Endodermal cell (in vitro differentiated cells): Measurements from ENCODE around the gene SNORC. TPM values are rescaled to one million over a fixed set of nuclear protein-coding genes. Genes with fewer than 3 reads are reported as not detected.

Experiments used
- DNase-seq: peaks from one replicate; pipeline ENCODE4 v3.0.0-alpha.2; 2017
- H3K27ac ChIP-seq: 2 replicates; pipeline ENCODE4 v1.5.1; 2013; ENCODE audit warnings: mild to moderate bottlenecking, low read depth, low read length, moderate library complexity
- H3K27me3 ChIP-seq: 2 replicates; pipeline ENCODE4 v1.6.1; 2013; ENCODE audit warnings: mild to moderate bottlenecking, low read length, moderate library complexity; ENCODE audit not compliant: insufficient read depth, control insufficient read depth, poor library complexity, severe bottlenecking
- H3K36me3 ChIP-seq: 2 replicates; pipeline ENCODE4 v1.7.0; 2013; ENCODE audit warnings: mild to moderate bottlenecking, low read length, moderate library complexity; ENCODE audit not compliant: control insufficient read depth, insufficient read depth
- H3K4me1 ChIP-seq: one replicate; pipeline ENCODE4 v1.7.0; 2013; ENCODE audit warnings: low read length; ENCODE audit not compliant: control insufficient read depth, insufficient read depth
- H3K4me3 ChIP-seq: 2 replicates; pipeline ENCODE4 v1.5.1; 2013; ENCODE audit warnings: mild to moderate bottlenecking, low read length, moderate library complexity
- H3K9ac ChIP-seq: 2 replicates; pipeline ENCODE4 v1.6.1; 2013; ENCODE audit warnings: mild to moderate bottlenecking, low read length, moderate library complexity; ENCODE audit not compliant: poor library complexity, severe bottlenecking; ENCODE audit errors: extremely low read depth
- H3K9me3 ChIP-seq: 2 replicates; pipeline ENCODE4 v1.6.1; 2013; ENCODE audit warnings: mild to moderate bottlenecking, low read length, moderate library complexity; ENCODE audit not compliant: control insufficient read depth
- H3K27ac Mint-ChIP-seq: 2 replicates; pipeline ENCODE4 v1.8.0; 2020; ENCODE audit warnings: mixed read lengths
- H3K27me3 Mint-ChIP-seq: 2 replicates; pipeline ENCODE4 v1.8.0; 2021; ENCODE audit warnings: mild to moderate bottlenecking, mixed read lengths; ENCODE audit not compliant: insufficient read depth
- H3K36me3 Mint-ChIP-seq: 2 replicates; pipeline ENCODE4 v1.8.0; 2020; ENCODE audit warnings: low read depth, mixed read lengths
- H3K4me1 Mint-ChIP-seq: 2 replicates; pipeline ENCODE4 v1.8.0; 2020; ENCODE audit warnings: mixed read lengths
- H3K4me3 Mint-ChIP-seq: 2 replicates; pipeline ENCODE4 v1.8.0; 2020; ENCODE audit warnings: mild to moderate bottlenecking, moderate library complexity, mixed read lengths
- H3K9me3 Mint-ChIP-seq: 2 replicates; pipeline ENCODE4 v1.8.0; 2020; ENCODE audit warnings: mild to moderate bottlenecking, mixed read lengths
- WGBS, 2 experiments: methylation state at CpG; one replicate each; pipeline versions ENCODE4 v1.1.5 to v1.1.7; 2013; ENCODE audit warnings: missing lambda C conversion rate in 2 of 2, mixed read lengths in 1 of 2; ENCODE audit not compliant: insufficient coverage in 1 of 2, insufficient read length in 1 of 2; 5-methylcytosine and 5-hydroxymethylcytosine counted together
- long read RNA-seq, 4 experiments: library from polyadenylated mRNA in 2 of 4; library from RNA in 1 of 4; library from capped mRNA in 1 of 4; stranded (forward) in 3 of 4; unstranded in 1 of 4; transcript quantifications; one replicate each; pipeline ENCODE4 v2.0.0, GENCODE V29; 2020 to 2021; ENCODE audit warnings: inconsistent platforms in 1 of 4
- polyA plus RNA-seq, 2 experiments: library from polyadenylated mRNA; stranded (reverse); fragments of 50-300 nt; gene quantifications; one replicate each; pipeline ENCODE4 v1.2.3, GENCODE V29; 2013
- total RNA-seq, 2 donors: library from RNA; stranded (reverse); fragmentation: NEBNext Ultra II Directional in 1 of 2; extraction: Animal tissue kit (Norgen Biotek cat#: 25700) in 1 of 2; gene quantifications; 2 replicates in 1 of 2; 3 replicates in 1 of 2; pipeline ENCODE4 v1.2.1, GENCODE V29; 2021
- TF ChIP-seq, protein P1 (sequence below): fragments of 200-600 bp; sonication (generic); conservative IDR thresholded peaks from 2 replicates; pipeline ENCODE4 v1.5.0; 2021; ENCODE audit warnings: antibody characterized with exemption, mild to moderate bottlenecking

The SNORC gene
- total RNA-seq, result 1 to 10 TPM; 3.6 to 5.0 TPM
- 1.00 TPM for polyA plus RNA-seq (2013, experiment 1 of 2)
- polyA plus RNA-seq (2013, experiment 2 of 2), result 0.66 TPM
- long read RNA-seq, experiment 1, partial matches to known transcripts, result 0 of 5 reads
- long read RNA-seq, experiment 1, other reads (novel, unspliced or antisense), result 5 of 5 reads
- long read RNA-seq, experiment 2, partial matches to known transcripts, result 0 of 9 reads
- long read RNA-seq, experiment 2, other reads (novel, unspliced or antisense), result 8 of 9 reads
- long read RNA-seq, experiment 3, result 0 reads
- long read RNA-seq, experiment 4, partial matches to known transcripts, result 0 of 1 reads
- long read RNA-seq, experiment 4, other reads (novel, unspliced or antisense), result 1 of 1 reads

GRCh38 chr2:232870018-232870765 lies at the start of gene SNORC:
TSS of gene SNORC (plus strand) at chr2:232870264. CDS start at chr2:232870342, 78 bp downstream.
- WGBS, 2 experiments, result 89 to 96% methylated on average over 15 to 17 of the region's 21 CpGs
- Histone ChIP-seq H3K36me3 (no peaks in the 10 kb centered on the region), H3K27me3 (no peaks in the 10 kb centered on the region), H3K4me3 (no peak within 1 kb of the TSS), H3K27ac (no peak within 1 kb of the TSS), H3K9ac (no peak within 1 kb of the TSS), H3K9me3 (no peaks in the 10 kb centered on the region), H3K4me1 (no peaks in the 10 kb centered on the region)
- H3K4me3 Mint-ChIP-seq, result no peak within 1 kb of the TSS
- TF ChIP-seq, protein P1, sequence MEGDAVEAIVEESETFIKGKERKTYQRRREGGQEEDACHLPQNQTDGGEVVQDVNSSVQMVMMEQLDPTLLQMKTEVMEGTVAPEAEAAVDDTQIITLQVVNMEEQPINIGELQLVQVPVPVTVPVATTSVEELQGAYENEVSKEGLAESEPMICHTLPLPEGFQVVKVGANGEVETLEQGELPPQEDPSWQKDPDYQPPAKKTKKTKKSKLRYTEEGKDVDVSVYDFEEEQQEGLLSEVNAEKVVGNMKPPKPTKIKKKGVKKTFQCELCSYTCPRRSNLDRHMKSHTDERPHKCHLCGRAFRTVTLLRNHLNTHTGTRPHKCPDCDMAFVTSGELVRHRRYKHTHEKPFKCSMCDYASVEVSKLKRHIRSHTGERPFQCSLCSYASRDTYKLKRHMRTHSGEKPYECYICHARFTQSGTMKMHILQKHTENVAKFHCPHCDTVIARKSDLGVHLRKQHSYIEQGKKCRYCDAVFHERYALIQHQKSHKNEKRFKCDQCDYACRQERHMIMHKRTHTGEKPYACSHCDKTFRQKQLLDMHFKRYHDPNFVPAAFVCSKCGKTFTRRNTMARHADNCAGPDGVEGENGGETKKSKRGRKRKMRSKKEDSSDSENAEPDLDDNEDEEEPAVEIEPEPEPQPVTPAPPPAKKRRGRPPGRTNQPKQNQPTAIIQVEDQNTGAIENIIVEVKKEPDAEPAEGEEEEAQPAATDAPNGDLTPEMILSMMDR, result no peak
- peaks cover 8% of the 10 kb centered on the region for H3K27me3 Mint-ChIP-seq
- peaks cover 9% of the 10 kb centered on the region for H3K4me1 Mint-ChIP-seq
- H3K36me3 Mint-ChIP-seq, result no peaks in the 10 kb centered on the region
- H3K27ac Mint-ChIP-seq, result peak within 1 kb of the TSS; percentile 80
- peak; percentile 30 for DNase-seq
- no peaks in the 10 kb centered on the region for H3K9me3 Mint-ChIP-seq

- WGBS, 2 experiments, result 86 to 94% methylated on average over 1 to 3 of the region's 3 CpGs
Measured at GRCh38 chr2:232829988-232830387, 40.1 kb upstream of the SNORC start.

GRCh38 chr2:232831496-232831895 lies 38.6 kb upstream of the SNORC start:
- peaks cover 45% of the 10 kb centered on the region for H3K36me3 Mint-ChIP-seq
- no peak overlapping the region for H3K27ac Mint-ChIP-seq
- H3K4me1 Mint-ChIP-seq, result peaks cover 27% of the 10 kb centered on the region
- no peaks in the 10 kb centered on the region for H3K27me3 Mint-ChIP-seq
- no peak overlapping the region for H3K9ac ChIP-seq
- H3K9me3 ChIP-seq, result no peaks in the 10 kb centered on the region
- H3K4me3 ChIP-seq, result no peak overlapping the region
- no peak for DNase-seq
- WGBS, 2 experiments, result 93 to 100% methylated on average over 1 to 3 of the region's 3 CpGs
- TF ChIP-seq, protein P1, result no peak
- H3K36me3 ChIP-seq, result peaks cover 71% of the 10 kb centered on the region
- peaks cover 11% of the 10 kb centered on the region for H3K4me1 ChIP-seq
- H3K4me3 Mint-ChIP-seq, result no peak overlapping the region
- H3K27me3 ChIP-seq, result no peaks in the 10 kb centered on the region
- no peaks in the 10 kb centered on the region for H3K9me3 Mint-ChIP-seq
- H3K27ac ChIP-seq, result no peak overlapping the region

More at GRCh38 chr2:232829988-232830387, 40.1 kb upstream of the SNORC start:
- Histone ChIP-seq H3K9ac (no peak overlapping the region), H3K4me3 (no peak overlapping the region), H3K36me3 (peaks cover 69% of the 10 kb centered on the region), H3K27me3 (no peaks in the 10 kb centered on the region), H3K9me3 (peaks cover 7% of the 10 kb centered on the region), H3K27ac (no peak overlapping the region), H3K4me1 (peaks cover 6% of the 10 kb centered on the region)
- TF ChIP-seq, protein P1, result no peak
- H3K36me3 Mint-ChIP-seq, result peaks cover 51% of the 10 kb centered on the region
- no peaks in the 10 kb centered on the region for H3K27me3 Mint-ChIP-seq
- H3K9me3 Mint-ChIP-seq, result peaks cover 6% of the 10 kb centered on the region
- no peak overlapping the region for H3K27ac Mint-ChIP-seq
- H3K4me3 Mint-ChIP-seq, result no peak overlapping the region
- peaks cover 19% of the 10 kb centered on the region for H3K4me1 Mint-ChIP-seq
- no peak for DNase-seq
